Activated naive CD4-positive, alpha-beta T cell treated with anti-CD3 and anti-CD28 coated beads, Interleukin-2, amount 50 U/mL, for 24 hours (primary cell): ENCODE data around the gene NOM1.

ENCODE experiments used
- H3K27ac Mint-ChIP-seq: one replicate; pipeline ENCODE4 v1.8.0; 2021; ENCODE audit warnings: mild to moderate bottlenecking, mixed read lengths
- H3K27me3 Mint-ChIP-seq: one replicate; pipeline ENCODE4 v1.8.0; 2021; ENCODE audit warnings: mixed read lengths
- H3K36me3 Mint-ChIP-seq: one replicate; pipeline ENCODE4 v1.8.0; 2021; ENCODE audit warnings: mixed read lengths
- H3K4me1 Mint-ChIP-seq: one replicate; pipeline ENCODE4 v1.8.0; 2021; ENCODE audit warnings: mixed read lengths
- H3K4me3 Mint-ChIP-seq: one replicate; pipeline ENCODE4 v1.8.0; 2021; ENCODE audit warnings: mild to moderate bottlenecking, mixed read lengths
- H3K9me3 Mint-ChIP-seq: one replicate; pipeline ENCODE4 v1.8.0; 2021; ENCODE audit warnings: mixed read lengths

The NOM1 gene

GRCh38 chr7:157013602-157014549, 64.4 kb downstream of the NOM1 start:
- no peak overlapping the region for H3K27ac Mint-ChIP-seq
- peaks cover 47% of the 10 kb centered on the region for H3K27me3 Mint-ChIP-seq
- H3K36me3 Mint-ChIP-seq: no peaks in the 10 kb centered on the region
- no peaks in the 10 kb centered on the region for H3K9me3 Mint-ChIP-seq
- H3K4me1 Mint-ChIP-seq: peaks cover 18% of the 10 kb centered on the region
- H3K4me3 Mint-ChIP-seq: no peak overlapping the region

- Mint-ChIP-seq H3K27ac (no peak overlapping the region), H3K4me1 (peaks cover 18% of the 10 kb centered on the region), H3K9me3 (no peaks in the 10 kb centered on the region), H3K27me3 (peaks cover 43% of the 10 kb centered on the region), H3K36me3 (no peaks in the 10 kb centered on the region), H3K4me3 (no peak overlapping the region)
Observed at GRCh38 chr7:157014635-157015555, 65.4 kb downstream of the NOM1 start.

GRCh38 chr7:157016024-157016351, 66.5 kb downstream of the NOM1 start:
- Mint-ChIP-seq H3K4me3 (no peak overlapping the region), H3K36me3 (no peaks in the 10 kb centered on the region), H3K4me1 (peaks cover 23% of the 10 kb centered on the region), H3K9me3 (no peaks in the 10 kb centered on the region), H3K27me3 (peaks cover 45% of the 10 kb centered on the region), H3K27ac (no peak overlapping the region)

GRCh38 chr7:157016352-157017041, 67.0 kb downstream of the NOM1 start:
- H3K36me3 Mint-ChIP-seq: no peaks in the 10 kb centered on the region
- H3K9me3 Mint-ChIP-seq: no peaks in the 10 kb centered on the region
- H3K4me1 Mint-ChIP-seq: peaks cover 18% of the 10 kb centered on the region
- no peak overlapping the region for H3K4me3 Mint-ChIP-seq
- no peak overlapping the region for H3K27ac Mint-ChIP-seq
- H3K27me3 Mint-ChIP-seq: peaks cover 45% of the 10 kb centered on the region

- no peak overlapping the region for H3K4me3 Mint-ChIP-seq
- H3K27me3 Mint-ChIP-seq: peaks cover 41% of the 10 kb centered on the region
Observed at GRCh38 chr7:157017149-157017548, 67.6 kb downstream of the NOM1 start.

GRCh38 chr7:157017603-157018327, 68.3 kb downstream of the NOM1 start:
- H3K36me3 Mint-ChIP-seq: no peaks in the 10 kb centered on the region
- H3K27me3 Mint-ChIP-seq: peaks cover 42% of the 10 kb centered on the region
- H3K4me3 Mint-ChIP-seq: no peak overlapping the region
- H3K4me1 Mint-ChIP-seq: peaks cover 9% of the 10 kb centered on the region
- no peaks in the 10 kb centered on the region for H3K9me3 Mint-ChIP-seq
- no peak overlapping the region for H3K27ac Mint-ChIP-seq

More at GRCh38 chr7:157017149-157017548, 67.6 kb downstream of the NOM1 start:
- Mint-ChIP-seq H3K4me1 (peaks cover 11% of the 10 kb centered on the region), H3K9me3 (no peaks in the 10 kb centered on the region), H3K27ac (no peak overlapping the region), H3K36me3 (no peaks in the 10 kb centered on the region)

GRCh38 chr7:157018328-157018996, 69.0 kb downstream of the NOM1 start:
- Mint-ChIP-seq H3K27me3 (peaks cover 42% of the 10 kb centered on the region), H3K4me1 (peaks cover 9% of the 10 kb centered on the region), H3K4me3 (peak overlapping the region; percentile 47), H3K36me3 (no peaks in the 10 kb centered on the region), H3K9me3 (no peaks in the 10 kb centered on the region), H3K27ac (no peak overlapping the region)

GRCh38 chr7:157018997-157019608, 69.6 kb downstream of the NOM1 start:
- Mint-ChIP-seq H3K9me3 (no peaks in the 10 kb centered on the region), H3K4me1 (peaks cover 9% of the 10 kb centered on the region), H3K27me3 (peaks cover 42% of the 10 kb centered on the region), H3K36me3 (no peaks in the 10 kb centered on the region), H3K27ac (no peak overlapping the region), H3K4me3 (peak overlapping the region; percentile 76)

GRCh38 chr7:157019718-157020451, 70.4 kb downstream of the NOM1 start:
- H3K4me3 Mint-ChIP-seq: no peak overlapping the region
- H3K36me3 Mint-ChIP-seq: no peaks in the 10 kb centered on the region
- peaks cover 9% of the 10 kb centered on the region for H3K4me1 Mint-ChIP-seq
- peaks cover 44% of the 10 kb centered on the region for H3K27me3 Mint-ChIP-seq
- no peak overlapping the region for H3K27ac Mint-ChIP-seq
- H3K9me3 Mint-ChIP-seq: no peaks in the 10 kb centered on the region

GRCh38 chr7:157020514-157021070, 71.1 kb downstream of the NOM1 start:
- H3K4me1 Mint-ChIP-seq: peaks cover 9% of the 10 kb centered on the region
- no peak overlapping the region for H3K27ac Mint-ChIP-seq
- peaks cover 47% of the 10 kb centered on the region for H3K27me3 Mint-ChIP-seq
- H3K36me3 Mint-ChIP-seq: no peaks in the 10 kb centered on the region
- H3K9me3 Mint-ChIP-seq: no peaks in the 10 kb centered on the region
- H3K4me3 Mint-ChIP-seq: no peak overlapping the region

- Mint-ChIP-seq H3K9me3 (no peaks in the 10 kb centered on the region), H3K27ac (no peak overlapping the region), H3K36me3 (no peaks in the 10 kb centered on the region), H3K4me3 (no peak overlapping the region), H3K4me1 (peaks cover 8% of the 10 kb centered on the region), H3K27me3 (peaks cover 49% of the 10 kb centered on the region)
Observed at GRCh38 chr7:157021071-157021870, 71.8 kb downstream of the NOM1 start.

GRCh38 chr7:157021871-157022680, 72.6 kb downstream of the NOM1 start:
- Mint-ChIP-seq H3K4me3 (peak overlapping the region; percentile 11), H3K27ac (no peak overlapping the region)

More at GRCh38 chr7:157021871-157022680, 72.6 kb downstream of the NOM1 start:
- Mint-ChIP-seq H3K36me3 (no peaks in the 10 kb centered on the region), H3K27me3 (peaks cover 51% of the 10 kb centered on the region), H3K9me3 (no peaks in the 10 kb centered on the region), H3K4me1 (peaks cover 5% of the 10 kb centered on the region)
